SK-N-MC (cell line): ENCODE measurements around the gene RAB43.
"Not testable (repeated sequence)": the region's sequence is repeated elsewhere in the genome, so short reads cannot be mapped to it uniquely, and the experiment has no call there.

Experiments
- DNase-seq: peaks from one replicate; pipeline ENCODE4 v3.0.0-alpha.2; 2011; ENCODE audit warnings: low read depth, low spot score
- H3K27ac ChIP-seq: fragments of 200-600 bp; sonication (generic); 2 replicates; pipeline ENCODE4 v1.5.1; 2016; ENCODE audit warnings: mixed run types
- H3K36me3 ChIP-seq: fragments of 200-600 bp; sonication (generic); 2 replicates; pipeline ENCODE4 v1.6.1; 2017; ENCODE audit warnings: antibody characterized with exemption, low read length, mixed read lengths; ENCODE audit not compliant: insufficient read depth
- H3K4me3 ChIP-seq: fragments of 200-600 bp; sonication (generic); 2 replicates; pipeline ENCODE4 v1.5.1; 2016
- H3K9ac ChIP-seq: fragments of 200-600 bp; sonication (generic); 2 replicates; pipeline ENCODE4 v1.8.0; 2017; ENCODE audit warnings: mixed run types, mixed read lengths; ENCODE audit not compliant: insufficient read length
- H3K9me3 ChIP-seq: fragments of 200-600 bp; sonication (generic); 2 replicates; pipeline ENCODE4 v1.6.1; 2017; ENCODE audit warnings: low read depth, mild to moderate bottlenecking, antibody characterized with exemption, low read length, moderate library complexity, mixed read lengths
- EZH2 ChIP-seq: fragments of 200-600 bp; sonication (generic); IDR thresholded peaks from one replicate; pipeline ENCODE4 v1.6.1; 2017; ENCODE audit warnings: antibody characterized with exemption
- FOXP2 ChIP-seq: optimal IDR thresholded peaks from 2 replicates; pipeline ENCODE3; 2011; ENCODE audit warnings: mild to moderate bottlenecking, moderate library complexity; ENCODE audit not compliant: insufficient read depth; ENCODE audit errors: extremely low read length, control extremely low read depth
- POLR2AphosphoS5 ChIP-seq: IDR thresholded peaks from 2 replicates; pipeline ENCODE4 v1.6.1; 2012; ENCODE audit warnings: mild to moderate bottlenecking, low read depth, low read length, borderline replicate concordance

The RAB43 gene

GRCh38 chr3:129117134-129117533 is 4.5 kb downstream of the RAB43 start:
- no peaks in the 10 kb centered on the region for H3K9me3 ChIP-seq

GRCh38 chr3:129116482-129116946 is 5.1 kb downstream of the RAB43 start:
- DNase-seq: no peak
- Histone ChIP-seq H3K27ac (peak overlapping the region; percentile 48), H3K9ac (peak overlapping the region; percentile 27), H3K4me3 (peak overlapping the region; percentile 18; the same call in 1 of the 2 replicates), H3K9me3 (no peaks in the 10 kb centered on the region), H3K36me3 (no peaks in the 10 kb centered on the region)
- TF ChIP-seq POLR2AphosphoS5 (no peak), FOXP2 (no peak), EZH2 (no peak)

More at GRCh38 chr3:129117134-129117533, 4.5 kb downstream of the RAB43 start:
- no peak overlapping the region for H3K27ac ChIP-seq
- TF ChIP-seq FOXP2 (no peak), POLR2AphosphoS5 (no peak), EZH2 (no peak)
- H3K36me3 ChIP-seq: no peaks in the 10 kb centered on the region
- DNase-seq: no peak
- H3K4me3 ChIP-seq: no peak overlapping the region
- no peak overlapping the region for H3K9ac ChIP-seq

- H3K9me3 ChIP-seq: no peaks in the 10 kb centered on the region
- H3K36me3 ChIP-seq: no peaks in the 10 kb centered on the region
- no peak overlapping the region for H3K4me3 ChIP-seq
- no peak for DNase-seq
- peak overlapping the region; percentile 26 for H3K9ac ChIP-seq
- no peak overlapping the region for H3K27ac ChIP-seq
- no peak for TF ChIP-seq EZH2
- TF ChIP-seq FOXP2: no peak
- no peak for TF ChIP-seq POLR2AphosphoS5
Measured at GRCh38 chr3:129114455-129114854, 7.1 kb downstream of the RAB43 start.

GRCh38 chr3:129112308-129113052 is 9.1 kb downstream of the RAB43 start:
- Histone ChIP-seq H3K27ac (peak overlapping the region; percentile 50; the same call in 1 of the 2 replicates), H3K36me3 (no peaks in the 10 kb centered on the region), H3K9me3 (no peaks in the 10 kb centered on the region), H3K4me3 (no peak overlapping the region), H3K9ac (peak overlapping the region; percentile 43)
- peak; percentile 28 for DNase-seq
- TF ChIP-seq EZH2: no peak
- TF ChIP-seq POLR2AphosphoS5: no peak
- TF ChIP-seq FOXP2: no peak

GRCh38 chr3:129111076-129111780 is 10.4 kb downstream of the RAB43 start:
- H3K9ac ChIP-seq, H3K36me3 ChIP-seq, H3K4me3 ChIP-seq, H3K9me3 ChIP-seq, DNase-seq, H3K27ac ChIP-seq: not testable (repeated sequence)

- no peak for TF ChIP-seq POLR2AphosphoS5
- no peak for TF ChIP-seq EZH2
- no peak for TF ChIP-seq FOXP2
- Histone ChIP-seq H3K9me3 (no peaks in the 10 kb centered on the region), H3K4me3 (no peak overlapping the region), H3K9ac (no peak overlapping the region), H3K27ac (no peak overlapping the region), H3K36me3 (no peaks in the 10 kb centered on the region)
- no peak for DNase-seq
Measured at GRCh38 chr3:129107793-129108192, 13.8 kb downstream of the RAB43 start.

- H3K36me3 ChIP-seq: no peaks in the 10 kb centered on the region
- H3K9ac ChIP-seq: no peak overlapping the region
- no peak overlapping the region for H3K27ac ChIP-seq
Measured at GRCh38 chr3:129106866-129107565, 14.6 kb downstream of the RAB43 start.

GRCh38 chr3:129106320-129106719 is 15.3 kb downstream of the RAB43 start:
- H3K9ac ChIP-seq: no peak overlapping the region
- no peaks in the 10 kb centered on the region for H3K9me3 ChIP-seq

More at GRCh38 chr3:129106866-129107565, 14.6 kb downstream of the RAB43 start:
- Histone ChIP-seq H3K4me3 (no peak overlapping the region), H3K9me3 (no peaks in the 10 kb centered on the region)
- no peak for DNase-seq
- TF ChIP-seq POLR2AphosphoS5 (no peak), EZH2 (no peak)

More at GRCh38 chr3:129106320-129106719, 15.3 kb downstream of the RAB43 start:
- TF ChIP-seq EZH2 (no peak), FOXP2 (no peak), POLR2AphosphoS5 (no peak)
- H3K4me3 ChIP-seq: no peak overlapping the region
- no peak for DNase-seq
- no peaks in the 10 kb centered on the region for H3K36me3 ChIP-seq
- H3K27ac ChIP-seq: no peak overlapping the region
